GM12892 (cell line): ENCODE data around the gene DPT.

ENCODE experiments used
- DNase-seq: peaks from one replicate; pipeline ENCODE4 v3.0.0; 2011; ENCODE audit not compliant: insufficient read length
- FAIRE-seq: peaks from 2 replicates; lab custom pipeline; 2011; peaks lifted over from hg19 to GRCh38; lab: Jason Lieb, UNC
- POLR2A ChIP-seq: IDR thresholded peaks from 2 replicates; pipeline ENCODE4 v1.6.1; 2011; ENCODE audit warnings: low read depth, low read length, control low read depth
- POLR2AphosphoS5 ChIP-seq: IDR thresholded peaks from 2 replicates; pipeline ENCODE4 v1.6.1; 2011; ENCODE audit warnings: low read depth, low read length, control low read depth
- TAF1 ChIP-seq: IDR thresholded peaks from 2 replicates; pipeline ENCODE4 v1.6.1; 2011; ENCODE audit warnings: low read depth, mild to moderate bottlenecking, control low read depth, low read length, borderline replicate concordance

Gene DPT

DNA sequence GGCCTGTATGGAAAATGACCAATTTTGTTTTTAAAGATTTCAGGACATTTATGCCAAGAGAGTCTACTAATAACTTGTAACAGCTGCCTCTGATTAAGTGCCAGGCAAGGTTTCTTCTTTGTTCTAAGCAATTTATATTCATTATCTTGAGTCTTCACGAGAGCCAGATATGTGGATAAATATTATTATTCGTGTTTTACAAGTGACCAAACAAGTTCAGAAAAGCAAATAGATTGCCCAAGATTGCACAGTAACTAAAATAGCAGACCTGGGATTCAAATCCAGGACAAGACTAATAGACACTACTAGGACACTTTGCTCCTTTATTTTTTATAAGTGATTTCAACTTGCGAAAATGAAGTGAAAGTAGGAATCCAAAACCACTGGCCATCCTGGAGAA lies 30.1 kb upstream of the DPT start:
- FAIRE-seq, result no peak
- TF ChIP-seq POLR2A, result no peak
- TF ChIP-seq POLR2AphosphoS5, result no peak
- TF ChIP-seq TAF1, result no peak
- DNase-seq, result no peak

DNA sequence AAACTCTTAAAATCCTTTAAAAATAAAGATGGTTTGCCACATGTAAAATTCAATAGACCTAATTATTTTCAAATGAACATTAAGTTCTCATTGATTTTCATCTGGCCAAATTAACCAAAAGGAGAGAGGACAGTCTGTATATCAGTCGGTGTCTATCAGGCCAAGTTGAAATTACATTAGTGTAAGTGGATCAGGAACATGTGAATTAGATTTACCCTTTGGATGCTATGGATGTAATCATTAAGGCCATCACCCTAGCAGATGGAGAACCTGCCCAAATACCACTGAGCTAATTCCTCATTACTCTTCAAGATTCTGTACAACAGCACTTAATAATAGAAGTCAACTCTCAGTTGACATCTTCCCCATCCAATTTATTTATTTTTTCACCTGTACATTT lies 29.5 kb upstream of the DPT start:
- DNase-seq (no peak), FAIRE-seq (no peak)
- no peak for TF ChIP-seq POLR2AphosphoS5
- no peak for TF ChIP-seq TAF1
- TF ChIP-seq POLR2A, result no peak

DNA sequence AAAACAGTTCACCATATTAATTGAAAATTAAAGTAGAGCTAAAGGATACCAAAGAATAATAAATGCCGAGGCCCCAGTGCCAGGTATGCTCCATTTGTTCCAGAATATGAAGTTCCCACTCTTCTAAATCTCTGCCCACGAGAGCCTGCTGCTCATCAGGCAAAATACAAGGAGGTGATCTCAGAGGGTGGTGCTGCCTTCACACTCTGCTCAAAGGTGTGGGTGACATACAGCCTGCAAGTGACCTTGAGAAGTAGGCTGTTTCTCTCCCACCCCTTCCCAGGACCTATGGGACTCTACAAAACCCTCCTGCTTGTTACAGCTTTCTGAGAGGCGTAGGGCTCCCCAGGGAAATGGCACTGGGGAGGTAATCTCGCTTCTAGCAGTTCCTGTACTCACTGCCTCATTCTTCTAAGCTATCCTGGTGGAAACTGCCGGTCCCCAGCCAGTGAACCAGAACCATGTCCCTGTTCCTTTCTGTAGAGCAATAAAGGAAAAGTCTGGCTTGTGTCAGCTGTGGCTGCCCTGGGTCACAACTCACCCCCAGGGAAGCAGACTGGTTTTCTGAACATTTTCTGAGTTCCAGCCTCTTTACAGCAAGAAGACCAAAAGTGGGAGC lies 26.9 kb upstream of the DPT start:
- DNase-seq (no peak), FAIRE-seq (no peak)
- TF ChIP-seq POLR2AphosphoS5, result no peak
- no peak for TF ChIP-seq TAF1
- no peak for TF ChIP-seq POLR2A

DNA sequence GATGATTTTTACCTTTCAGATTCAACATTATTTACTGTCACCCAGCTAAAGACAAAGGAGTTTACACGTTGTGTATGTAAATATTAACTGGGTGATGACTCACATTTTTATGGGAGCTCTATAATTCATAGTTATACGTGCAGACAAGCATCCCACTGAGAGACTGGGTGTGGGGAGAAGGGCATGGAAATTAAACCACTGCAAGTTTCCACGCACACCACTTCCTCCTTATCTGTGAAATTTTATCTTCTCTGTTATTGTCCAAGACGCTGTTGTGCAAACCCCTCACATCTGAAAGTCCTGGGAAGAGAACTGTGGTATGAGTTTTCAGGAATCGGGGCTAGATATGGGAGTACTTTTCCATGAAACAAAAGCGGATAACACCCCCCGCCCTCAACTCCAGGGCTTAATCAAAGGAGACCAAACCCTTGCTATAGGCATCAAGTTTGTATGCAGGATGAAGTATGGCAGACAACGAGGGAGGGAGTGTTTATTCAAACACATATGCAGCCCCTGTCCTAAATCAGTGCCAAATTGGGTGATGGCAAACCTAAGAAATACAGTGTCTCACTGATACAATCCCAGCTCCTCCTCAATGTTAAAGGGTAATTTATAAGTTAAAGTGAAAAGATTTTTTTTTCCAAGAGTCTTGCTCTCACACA lies 23.3 kb upstream of the DPT start:
- FAIRE-seq, result no peak
- TF ChIP-seq POLR2AphosphoS5 (no peak), POLR2A (no peak), TAF1 (no peak)

DNA sequence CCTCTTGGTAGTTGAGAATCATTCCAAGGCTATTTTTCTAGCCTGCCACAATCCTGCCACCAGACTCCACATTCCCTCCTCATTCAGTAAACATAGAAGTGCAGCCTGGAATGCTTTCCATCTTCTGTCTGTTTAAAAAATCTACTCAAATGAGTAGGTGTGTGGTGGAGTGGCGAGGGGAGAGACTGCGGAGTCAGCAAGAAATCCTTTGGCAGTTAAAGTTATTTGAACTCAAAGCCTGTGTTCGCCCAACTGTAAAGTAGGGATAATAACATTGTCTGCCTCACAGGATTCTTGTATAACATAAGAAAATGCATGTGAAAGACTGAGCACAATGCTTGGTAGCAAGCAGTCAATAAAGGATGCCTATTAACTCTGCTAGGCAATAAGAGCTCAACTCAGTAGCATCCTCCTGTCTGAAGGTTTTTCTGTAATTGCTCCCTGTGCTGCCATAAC lies 22.2 kb upstream of the DPT start:
- no peak for DNase-seq
- FAIRE-seq, result no peak
- TF ChIP-seq POLR2AphosphoS5 (no peak), POLR2A (no peak), TAF1 (no peak)

More for the DNA sequence above, 23.3 kb upstream of the DPT start:
- DNase-seq, result no peak

DNA sequence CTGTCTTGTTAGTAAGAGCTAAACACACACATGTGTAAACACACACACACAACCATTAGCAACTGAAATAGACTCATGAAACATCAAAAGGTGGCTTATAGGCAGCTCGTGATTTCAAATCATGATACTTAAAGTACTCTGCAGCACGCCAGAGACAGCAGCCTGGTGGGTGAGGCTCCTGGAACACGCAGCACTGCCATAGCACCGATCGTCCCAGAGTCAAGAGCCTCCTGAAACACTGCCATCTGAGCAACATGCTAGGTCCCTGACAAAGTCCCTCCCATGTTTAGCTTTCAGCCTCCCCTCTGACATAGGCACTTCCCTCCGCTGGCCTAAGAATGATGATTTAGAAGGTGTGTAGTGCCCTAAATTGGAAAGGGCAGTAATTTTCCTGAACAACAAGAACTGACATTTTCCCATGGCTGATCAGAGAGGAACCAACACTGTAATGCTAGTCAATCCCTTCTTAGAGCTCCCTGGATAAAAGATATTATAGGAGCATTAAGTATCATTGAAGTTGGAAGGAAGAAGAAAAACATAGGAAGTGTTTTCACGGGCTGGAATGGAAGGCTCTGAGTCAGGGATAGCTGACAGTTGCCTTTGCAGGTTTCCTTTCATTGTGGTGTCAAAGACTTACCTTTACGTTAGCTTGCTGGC lies 14.1 kb upstream of the DPT start:
- no peak for FAIRE-seq
- no peak for DNase-seq
- TF ChIP-seq TAF1 (no peak), POLR2A (no peak), POLR2AphosphoS5 (no peak)

DNA sequence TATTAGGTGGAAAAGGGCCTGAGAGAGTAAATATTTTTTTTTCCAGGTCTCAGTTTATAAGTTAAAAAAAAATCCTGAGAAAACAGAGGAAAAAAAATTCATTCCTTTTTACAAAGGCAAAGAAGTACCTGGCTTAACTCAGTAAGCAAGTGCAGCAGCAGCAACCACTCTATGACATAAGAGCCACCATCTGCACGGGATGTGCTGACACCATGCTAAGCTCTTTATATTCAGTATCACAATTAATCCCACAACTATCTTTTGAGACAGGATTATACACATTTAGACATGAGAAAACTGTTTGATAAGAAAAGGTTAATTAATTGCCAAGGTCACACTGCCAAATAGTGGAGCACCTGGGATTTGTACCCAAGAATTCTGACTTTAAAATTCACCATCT lies 13.4 kb upstream of the DPT start:
- FAIRE-seq (no peak), DNase-seq (no peak)
- TF ChIP-seq TAF1 (no peak), POLR2AphosphoS5 (no peak), POLR2A (no peak)

DNA sequence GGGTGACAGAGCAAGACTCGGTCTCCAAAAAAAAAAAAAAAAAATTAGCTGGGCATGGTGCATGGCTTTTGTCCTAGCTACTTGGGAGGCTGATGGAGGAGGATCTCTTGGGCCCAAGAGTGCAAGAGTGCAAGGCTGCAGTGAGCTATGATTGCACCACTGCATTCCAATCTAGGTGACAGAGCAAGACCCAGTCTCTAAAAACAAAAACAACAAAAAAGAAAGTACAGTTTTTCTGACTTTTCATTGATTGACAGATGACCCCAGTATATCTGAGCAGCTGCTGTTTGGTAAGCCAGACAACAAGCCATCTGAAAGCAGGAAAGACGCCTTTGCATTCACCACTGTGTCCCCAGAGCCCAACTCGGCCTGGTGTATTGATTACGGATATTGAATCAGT lies 10.9 kb upstream of the DPT start:
- TF ChIP-seq POLR2A (no peak), POLR2AphosphoS5 (no peak), TAF1 (no peak)
- no peak for FAIRE-seq

DNA sequence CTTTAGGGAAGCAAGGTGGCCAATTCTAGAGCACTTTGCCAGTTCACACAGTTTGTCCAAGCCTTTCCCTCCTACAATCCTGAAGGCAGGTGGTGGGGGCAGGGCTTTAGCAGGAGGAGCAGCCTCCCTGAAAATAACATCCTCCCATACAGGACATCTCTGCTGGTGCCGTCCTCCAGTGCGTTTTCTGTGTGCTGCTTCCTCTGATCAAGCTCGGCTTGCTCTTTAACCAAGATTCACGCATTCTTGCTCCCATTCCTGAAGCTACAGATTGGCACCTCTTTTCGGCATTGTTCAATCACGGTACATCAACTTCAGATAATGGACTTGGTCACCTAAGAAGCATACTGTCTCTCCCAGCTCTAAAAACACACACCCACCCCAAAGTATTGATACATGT lies 7.5 kb upstream of the DPT start:
- TF ChIP-seq POLR2A, result no peak
- no peak for TF ChIP-seq TAF1
- TF ChIP-seq POLR2AphosphoS5, result no peak
- DNase-seq (no peak), FAIRE-seq (no peak)

More for the DNA sequence above, 10.9 kb upstream of the DPT start:
- no peak for DNase-seq

DNA sequence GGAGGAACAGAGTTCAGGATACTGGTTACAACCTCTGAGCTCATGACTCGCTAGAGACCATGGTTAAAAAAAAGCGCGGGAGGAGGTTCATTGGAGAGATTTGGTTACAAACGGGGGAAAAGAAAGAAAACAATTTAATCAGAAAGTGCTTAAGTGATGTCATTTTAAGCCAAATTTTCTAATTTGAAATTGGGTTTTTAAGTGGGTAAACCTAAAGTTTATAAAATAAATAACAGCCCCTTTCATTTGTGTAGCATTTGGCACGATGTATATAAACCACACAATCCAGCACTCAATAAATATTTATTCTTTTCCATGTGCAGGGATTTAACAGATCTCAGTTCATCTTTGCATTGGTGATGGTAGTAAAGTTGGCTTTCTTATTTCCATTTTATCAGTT lies 7.0 kb upstream of the DPT start:
- no peak for TF ChIP-seq POLR2A
- FAIRE-seq, result no peak
- DNase-seq, result no peak

DNA sequence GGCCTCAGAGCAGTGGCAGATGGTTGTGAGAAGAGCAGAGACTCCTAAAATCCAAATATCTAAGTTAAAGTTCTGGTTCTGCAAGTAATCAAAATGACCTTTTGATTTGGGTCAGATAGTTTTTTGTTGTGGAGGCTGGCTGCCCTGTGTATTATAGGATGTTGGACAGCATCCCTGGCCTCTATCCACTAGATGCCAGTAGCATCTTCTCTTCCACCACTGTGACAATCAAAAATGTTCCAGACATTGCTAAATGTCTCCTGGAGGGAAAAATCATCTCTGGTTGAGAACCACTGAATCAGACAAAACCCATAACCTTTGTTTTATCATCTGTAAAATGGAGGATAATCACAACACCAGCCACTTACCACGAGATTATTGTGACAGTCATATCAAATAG lies 5.9 kb upstream of the DPT start:
- FAIRE-seq, result no peak
- TF ChIP-seq TAF1, result no peak
- TF ChIP-seq POLR2A, result no peak
- no peak for TF ChIP-seq POLR2AphosphoS5
- DNase-seq, result no peak

DNA sequence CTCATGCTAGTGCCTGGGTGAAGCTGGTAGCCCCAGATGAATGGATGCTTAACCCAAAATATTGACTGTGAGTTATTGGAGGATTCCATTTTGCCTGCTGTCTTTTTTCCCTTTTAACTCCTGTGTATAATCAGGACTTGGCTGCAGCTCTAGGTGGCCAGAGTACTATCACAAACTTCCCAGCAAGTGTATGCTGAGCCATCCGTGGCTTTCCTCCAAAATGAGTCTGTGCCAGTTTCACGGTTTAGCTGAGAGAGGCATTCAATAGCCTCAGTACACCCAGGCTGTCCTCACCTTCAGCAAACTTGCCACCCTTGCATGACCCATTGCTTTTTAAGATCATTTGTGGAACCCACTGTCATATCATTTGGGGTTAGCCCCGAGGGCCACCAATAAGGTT lies 5.3 kb upstream of the DPT start:
- FAIRE-seq, result no peak
- TF ChIP-seq TAF1, result no peak
- no peak for TF ChIP-seq POLR2A
- TF ChIP-seq POLR2AphosphoS5, result no peak
- no peak for DNase-seq
